Endometrial microvascular endothelial cells (primary cell): ENCODE data around the gene SAMMSON. TPM values are rescaled to one million over a fixed set of nuclear protein-coding genes. Genes with fewer than 3 reads are reported as not detected.

Experiments used
- in situ Hi-C: cut with HindIII; loops from 2 replicates; pipeline ENCODE4 v1.10.0; 2017; ENCODE audit warnings: low sequenced_read_pairs, low pct_unique_long_range_greater_than_20kb; ENCODE audit errors: inconsistent ontology term
- total RNA-seq: library from RNA; depleted of rRNA; stranded (reverse); fragments of >200 nt; gene quantifications from one replicate; pipeline ENCODE4 v1.2.3, GENCODE V29; 2015; ENCODE audit errors: inconsistent ontology term

Gene SAMMSON
- not detected for total RNA-seq

DNA sequence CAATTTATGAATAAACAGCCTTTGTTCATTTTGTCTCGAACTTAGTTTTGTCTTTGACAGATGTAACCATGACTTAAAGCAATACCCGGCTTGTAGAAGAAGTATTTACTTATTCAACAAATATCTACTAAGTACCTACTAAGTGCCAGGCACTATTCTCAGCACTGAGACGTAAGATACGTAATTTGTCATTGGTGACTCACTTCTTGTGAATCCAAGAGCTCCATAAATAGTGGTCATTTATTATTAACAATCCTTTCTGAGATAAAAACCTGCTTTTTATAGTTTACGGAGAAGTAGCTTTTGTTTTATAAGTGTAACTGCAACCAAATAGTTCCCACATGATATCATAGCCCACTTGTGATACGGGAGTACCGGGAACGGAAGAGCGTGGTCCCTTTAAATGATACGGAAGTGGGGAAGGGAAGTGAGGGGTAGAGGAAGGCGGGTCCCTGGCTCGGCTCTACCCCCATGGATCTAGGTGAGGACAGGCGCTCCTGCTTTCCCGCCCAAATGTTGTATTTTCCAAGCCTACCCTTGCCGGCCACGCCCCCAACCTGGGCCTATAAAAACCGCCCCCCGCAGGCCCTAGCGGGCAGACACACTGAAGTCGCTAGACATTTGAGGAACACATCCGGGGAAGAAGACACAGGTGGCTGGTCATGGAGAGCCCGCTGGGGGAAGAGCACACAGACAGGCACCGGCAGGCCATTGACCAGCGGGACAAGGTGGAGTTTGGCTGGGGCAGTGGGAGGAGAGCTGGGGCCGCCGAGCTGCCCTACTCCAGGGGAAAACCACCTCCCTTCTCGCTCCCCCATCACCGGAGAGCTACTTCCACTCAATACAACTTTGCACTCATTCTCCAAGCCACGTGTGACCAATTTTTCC lies at the start of gene SAMMSON:
TSS of gene SAMMSON (plus strand) at position 594 of the 888 bp plus-strand sequence.
- in situ Hi-C loops = no loop called here

DNA sequence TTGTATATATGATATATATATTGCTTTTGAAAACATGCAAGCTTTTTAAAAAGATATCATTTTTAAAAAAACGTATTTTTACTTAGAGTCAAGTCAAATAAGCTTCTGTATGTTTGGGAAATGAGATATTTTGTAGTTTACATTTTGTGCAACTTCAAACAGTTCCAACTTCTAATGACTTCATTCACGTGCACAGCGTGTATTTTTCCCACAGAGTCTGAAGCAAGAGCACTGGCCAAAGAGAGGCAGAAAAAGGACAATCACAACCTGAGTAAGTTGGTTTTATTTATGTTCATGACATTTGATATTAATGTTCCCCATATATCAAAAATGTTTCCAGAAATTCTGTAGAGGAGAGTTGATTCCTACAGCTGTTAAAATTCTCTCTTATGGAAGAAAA lies 47.9 kb upstream of the SAMMSON start:
- in situ Hi-C loops = no loop called here

DNA sequence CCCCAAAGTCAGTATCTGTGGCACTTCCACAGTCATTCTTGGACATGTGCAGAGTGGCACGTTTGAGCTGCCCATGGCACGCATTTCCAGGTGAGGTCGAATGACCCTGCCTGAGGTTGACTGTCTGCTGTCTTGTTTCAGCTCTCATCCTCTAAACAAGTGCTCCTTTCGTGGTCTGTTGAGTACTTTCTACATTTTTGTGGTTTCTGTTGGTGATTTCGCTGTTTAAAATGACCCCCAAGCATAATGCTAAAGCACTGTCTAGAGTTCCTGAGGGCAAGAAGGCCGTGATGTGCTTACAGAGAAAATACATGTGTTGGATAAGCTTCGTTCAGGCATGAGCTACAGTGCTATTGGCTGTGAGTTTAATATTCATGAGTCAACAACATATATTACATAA lies 40.0 kb upstream of the SAMMSON start:
- in situ Hi-C loops = no loop called here

DNA sequence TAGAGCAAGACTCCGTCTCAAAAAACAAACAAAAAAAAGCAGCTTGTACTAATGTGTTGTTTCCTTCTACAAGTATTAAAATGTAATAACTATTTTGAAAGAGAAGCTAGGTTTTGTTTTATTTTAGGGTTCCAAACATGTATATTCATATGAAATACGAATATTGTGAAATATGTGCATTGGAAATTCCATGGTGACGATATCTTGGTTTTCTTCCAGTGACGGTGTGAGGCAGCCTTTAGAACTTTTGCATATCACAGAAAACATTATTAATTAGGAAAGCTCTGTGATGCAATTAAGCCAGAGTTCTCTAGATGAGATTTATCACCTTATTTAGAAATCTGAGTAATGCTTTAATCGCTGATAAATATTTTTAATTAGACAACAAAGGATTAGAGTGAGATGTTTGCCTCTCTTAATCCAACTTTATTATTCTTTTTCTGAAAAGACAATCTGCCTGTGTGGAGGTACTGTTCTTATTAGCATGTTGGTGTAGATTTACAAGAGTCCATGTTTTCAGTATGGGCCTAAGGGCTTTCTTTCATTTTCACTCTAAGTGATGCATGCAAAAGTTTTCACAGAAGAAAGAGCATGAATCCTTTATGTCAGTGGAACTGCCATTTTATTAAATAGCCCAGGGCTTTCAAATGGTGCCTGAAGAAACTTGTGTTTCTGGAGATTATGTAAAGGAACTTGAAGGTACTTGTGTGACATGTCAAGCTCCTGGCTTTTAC lies 37.7 kb upstream of the SAMMSON start:
- in situ Hi-C loops = no loop called here

DNA sequence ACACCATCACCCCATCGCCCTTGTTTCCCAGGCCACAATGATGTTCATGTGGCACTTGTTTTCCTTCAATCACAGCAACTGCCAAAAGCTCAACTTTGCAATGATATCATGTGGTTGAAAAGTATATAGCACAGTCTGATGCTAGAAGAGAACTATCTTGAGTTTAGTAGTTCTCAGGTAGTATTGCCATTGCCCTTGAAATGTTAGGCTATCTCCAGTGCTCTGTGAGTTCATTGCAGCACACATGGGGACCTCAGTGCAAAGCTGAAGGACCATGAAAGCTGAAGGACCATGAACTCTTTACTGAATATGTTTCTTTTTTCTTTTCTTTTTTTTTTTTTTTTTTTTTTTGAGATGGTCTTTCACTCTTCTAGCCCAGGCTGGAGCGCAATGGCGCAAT lies 35.9 kb upstream of the SAMMSON start:
- in situ Hi-C loops = no loop called here

- in situ Hi-C loops = no loop called here
Measured at GRCh38 chr3:69967156-69967555, 32.4 kb upstream of the SAMMSON start.

GRCh38 chr3:69970827-69971226 lies 28.7 kb upstream of the SAMMSON start:
- in situ Hi-C loops = no loop called here

- in situ Hi-C loops = no loop called here
Measured at GRCh38 chr3:69972672-69973071, 26.9 kb upstream of the SAMMSON start.

GRCh38 chr3:69976021-69976420 lies 23.5 kb upstream of the SAMMSON start:
- in situ Hi-C loops = no loop called here

GRCh38 chr3:69983546-69984265 lies 15.8 kb upstream of the SAMMSON start:
- in situ Hi-C loops = no loop called here

DNA sequence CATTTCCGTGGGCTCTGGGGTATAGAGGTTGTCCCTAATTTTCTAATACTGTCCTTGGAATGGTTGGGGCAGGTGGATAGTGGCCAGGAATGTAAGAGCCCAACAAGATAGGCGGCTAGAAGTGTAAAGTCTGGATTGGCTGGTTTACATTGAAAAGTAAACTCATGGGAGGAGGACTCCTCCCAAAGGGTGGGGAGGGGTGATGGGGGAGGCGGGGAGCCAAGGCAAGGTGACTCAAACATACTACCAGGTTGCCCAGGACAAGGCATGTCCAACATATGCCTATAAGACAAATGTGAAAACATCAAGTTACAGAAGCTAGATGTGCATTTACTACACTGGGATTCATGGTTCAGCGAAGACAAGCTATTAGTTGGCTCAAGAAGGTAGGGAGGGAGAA lies 14.3 kb upstream of the SAMMSON start:
- in situ Hi-C loops = no loop called here

DNA sequence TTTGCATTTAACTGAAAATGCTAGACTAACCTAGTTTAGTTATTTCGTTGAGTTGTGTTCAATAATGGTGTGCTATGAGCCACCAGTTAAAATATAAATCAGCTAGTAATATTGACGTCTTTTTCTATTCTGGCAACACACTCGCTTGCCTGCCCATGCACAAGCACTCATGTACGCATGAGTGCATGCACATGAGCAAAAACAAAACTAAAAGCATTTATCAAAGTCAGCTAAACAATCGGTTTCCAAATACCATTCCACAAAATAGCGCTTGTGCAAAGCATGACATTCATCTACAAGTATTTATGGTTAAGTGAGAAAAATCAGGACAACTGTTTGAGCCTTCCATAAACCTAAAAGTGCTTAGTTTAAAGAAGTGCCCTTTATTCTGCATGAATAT lies 13.1 kb upstream of the SAMMSON start:
- in situ Hi-C loops = no loop called here

GRCh38 chr3:69987833-69988232 lies 11.7 kb upstream of the SAMMSON start:
- in situ Hi-C loops = no loop called here

DNA sequence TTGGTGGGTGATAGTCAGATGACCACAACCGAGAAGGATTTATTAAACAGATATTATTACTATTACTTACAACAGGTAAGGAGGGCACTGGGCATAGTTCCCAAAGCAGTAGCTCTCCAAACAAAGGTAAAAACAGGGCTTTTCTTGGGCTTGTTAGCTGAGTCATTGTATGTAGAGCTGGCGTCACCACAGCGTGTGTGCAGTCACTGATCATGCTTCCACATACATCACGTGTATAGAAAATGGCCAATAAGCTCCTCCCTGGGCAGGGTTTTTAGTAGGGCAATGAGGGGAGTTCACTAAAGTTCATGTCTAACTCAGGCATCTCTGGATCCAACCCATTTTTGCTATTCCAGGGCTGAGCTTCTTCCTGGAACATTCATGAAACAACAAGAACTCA lies 5.8 kb upstream of the SAMMSON start:
- in situ Hi-C loops = no loop called here

GRCh38 chr3:69994919-69995318 lies 4.6 kb upstream of the SAMMSON start:
- in situ Hi-C loops = no loop called here

DNA sequence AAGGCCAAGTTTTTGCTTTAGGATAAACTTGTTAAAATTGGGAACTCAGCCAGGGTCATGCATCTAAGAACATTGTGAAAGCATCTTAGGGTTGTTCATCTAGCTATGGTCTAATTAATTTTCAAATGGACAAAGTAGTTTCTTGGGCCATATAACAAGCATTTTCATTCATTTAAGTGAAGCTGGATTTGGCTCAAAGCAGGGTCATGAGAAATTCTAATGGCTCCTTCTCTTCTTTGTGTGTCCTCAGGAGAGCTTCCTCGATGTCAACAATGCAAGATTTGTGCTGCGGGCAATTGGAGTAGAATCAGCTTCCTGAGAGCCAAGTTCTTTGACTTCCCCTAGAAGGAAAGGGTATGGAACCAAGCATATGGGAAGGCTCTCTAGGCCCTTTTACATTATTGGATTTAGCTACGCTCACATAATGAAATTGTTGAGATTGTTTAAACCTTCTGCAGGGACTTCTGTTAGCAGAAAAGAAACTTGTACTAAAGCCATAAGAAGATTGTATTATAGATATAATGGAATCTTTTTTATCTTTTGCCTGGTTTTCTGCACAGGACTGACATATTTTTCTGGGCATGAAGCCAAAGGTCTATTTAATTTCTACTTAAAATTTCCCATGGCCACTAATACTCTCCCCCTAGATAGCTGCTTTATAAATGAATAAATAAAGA lies 1.8 kb upstream of the SAMMSON start:
- in situ Hi-C loops = no loop called here

GRCh38 chr3:69998759-69999139 lies 784 bp upstream of the SAMMSON start:
- in situ Hi-C loops = no loop called here

GRCh38 chr3:70000028-70000410 lies 486 bp downstream of the SAMMSON start:
- in situ Hi-C loops = no loop called here

DNA sequence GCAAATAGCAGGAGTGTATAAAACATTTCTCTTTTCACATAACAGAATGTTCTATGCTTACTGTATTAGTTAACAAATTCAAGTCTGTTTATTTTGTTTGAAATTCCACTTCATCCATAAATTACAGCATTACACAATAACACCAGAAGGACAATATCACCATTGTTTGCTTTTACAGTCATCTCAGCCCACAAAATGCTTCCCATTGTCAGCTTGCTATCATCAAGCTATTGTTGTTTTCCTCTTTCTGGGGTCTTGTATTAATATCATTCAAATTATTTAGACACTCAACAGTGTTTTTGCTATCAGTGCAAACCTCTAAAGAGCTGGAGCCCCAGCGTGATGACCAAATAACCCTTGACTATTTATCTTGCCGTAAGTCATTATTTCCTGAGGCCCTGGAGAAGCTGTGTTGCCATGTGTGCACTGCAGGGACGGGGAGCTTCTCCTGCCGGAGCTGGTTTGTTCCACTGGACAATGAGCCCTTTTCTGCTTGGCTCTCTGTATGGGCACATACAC lies 1.1 kb downstream of the SAMMSON start:
- in situ Hi-C loops = no loop called here
